ENCODE measurements around the gene TMEFF1.

TMEFF1 gene

GRCh38 chr9:100447041-100447440 lies 25.9 kb upstream of the TMEFF1 start:
- no peak for DNase-seq (ENCODE audit: low read depth in 3 of 3)

DNA sequence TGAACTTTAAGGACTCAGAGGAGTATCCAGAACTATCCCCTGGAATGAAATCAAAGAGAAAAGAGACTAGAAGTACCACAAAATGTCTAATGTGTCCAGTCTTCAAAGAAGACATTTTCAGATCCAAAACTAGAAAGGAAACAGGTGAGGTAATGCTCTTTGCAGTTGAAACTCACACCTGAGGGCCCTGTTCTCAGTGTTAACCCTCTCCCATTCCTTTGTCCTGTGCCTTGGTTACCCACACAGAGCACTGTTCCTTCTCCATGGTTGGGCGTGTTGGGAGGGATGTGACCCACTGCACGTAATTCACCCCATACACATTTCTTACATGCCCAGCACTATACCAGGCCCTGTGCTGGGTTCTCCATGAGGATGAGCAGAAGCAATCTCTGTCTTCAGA lies 24.7 kb upstream of the TMEFF1 start:
- no peak for DNase-seq (ENCODE audit: low read depth in 3 of 3)

GRCh38 chr9:100449420-100449819 lies 23.5 kb upstream of the TMEFF1 start:
- no peak for DNase-seq (ENCODE audit: low read depth in 3 of 3)

DNA sequence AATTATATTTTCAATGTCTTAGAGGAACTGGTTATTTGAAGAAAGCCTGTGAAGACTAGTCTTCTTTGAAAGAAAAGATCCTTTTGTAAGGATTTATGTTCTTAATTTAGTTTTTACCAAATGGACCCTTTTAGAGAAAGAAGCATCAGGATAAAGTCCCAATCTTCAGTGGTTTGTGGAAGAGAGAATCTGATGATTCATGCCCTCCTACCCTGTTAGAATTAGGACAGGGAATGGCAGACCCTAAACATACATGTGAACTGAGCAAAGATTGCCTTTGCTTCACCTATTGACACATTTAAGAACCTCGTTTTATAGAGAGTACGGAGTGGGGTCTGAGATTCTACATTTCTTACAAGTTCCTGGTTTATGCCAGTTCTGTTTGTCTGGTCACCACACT lies 20.1 kb upstream of the TMEFF1 start:
- DNase-seq (ENCODE audit: low read depth in 3 of 3) = no peak

DNA sequence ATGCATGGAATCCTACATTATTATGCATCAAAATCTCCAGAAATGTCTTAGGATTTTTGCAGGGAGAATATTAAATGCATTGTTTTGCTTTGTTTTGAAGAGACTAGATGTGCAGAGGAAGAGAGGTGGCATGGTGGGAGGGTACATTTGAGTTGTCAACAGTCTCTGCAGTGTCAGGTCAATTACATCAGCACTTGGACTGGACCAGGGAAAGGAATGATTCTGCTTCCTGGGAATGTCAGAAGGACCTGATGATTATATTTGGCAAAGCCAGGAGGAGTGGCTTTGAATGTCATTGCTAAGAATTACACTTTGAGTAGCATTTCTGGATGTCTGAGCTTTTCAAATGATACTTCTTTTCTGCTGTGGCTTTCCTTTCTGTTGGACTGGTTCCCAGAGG lies 17.5 kb upstream of the TMEFF1 start:
- DNase-seq (ENCODE audit: low read depth in 3 of 3) = no peak

DNA sequence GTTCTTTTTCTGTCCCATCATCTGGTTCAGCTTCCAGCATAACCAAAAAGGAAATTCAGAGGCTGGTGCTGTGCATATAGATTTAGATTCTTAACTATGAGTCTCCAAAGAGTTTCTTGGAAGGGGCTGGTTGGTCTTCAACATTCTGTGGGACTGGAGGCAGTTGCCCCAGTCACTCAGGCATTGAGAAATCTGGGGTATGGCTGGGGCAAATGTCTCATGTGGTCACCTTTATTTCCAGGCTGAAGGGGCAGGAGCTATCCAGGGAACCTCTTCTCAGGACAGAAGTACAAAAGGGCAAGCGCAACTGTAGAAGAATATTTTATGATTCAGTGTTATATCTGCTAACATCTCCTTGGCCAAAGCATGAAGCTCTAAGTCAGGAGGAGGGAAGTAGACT lies 15.4 kb upstream of the TMEFF1 start:
- DNase-seq (ENCODE audit: low read depth in 3 of 3) = no peak

DNA sequence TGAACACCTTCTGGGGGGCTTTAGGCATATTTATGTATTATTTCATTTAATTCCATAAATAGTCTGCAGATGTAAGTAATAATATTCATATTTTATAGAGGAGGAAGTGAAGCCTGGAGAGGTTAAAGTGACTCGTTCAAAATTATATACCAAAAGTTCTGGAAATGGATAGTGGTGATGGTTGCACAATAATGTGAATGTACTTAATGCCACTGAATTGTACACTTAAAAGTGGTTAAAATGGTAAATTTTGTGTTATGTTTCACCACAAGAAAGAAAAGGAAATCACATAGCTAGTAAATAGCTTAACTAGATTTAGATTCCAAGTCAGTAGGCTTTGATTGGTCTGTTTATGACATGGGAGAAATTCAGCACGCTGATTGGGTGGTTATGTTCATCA lies 13.0 kb upstream of the TMEFF1 start:
- DNase-seq (ENCODE audit: low read depth in 3 of 3) = no peak

DNA sequence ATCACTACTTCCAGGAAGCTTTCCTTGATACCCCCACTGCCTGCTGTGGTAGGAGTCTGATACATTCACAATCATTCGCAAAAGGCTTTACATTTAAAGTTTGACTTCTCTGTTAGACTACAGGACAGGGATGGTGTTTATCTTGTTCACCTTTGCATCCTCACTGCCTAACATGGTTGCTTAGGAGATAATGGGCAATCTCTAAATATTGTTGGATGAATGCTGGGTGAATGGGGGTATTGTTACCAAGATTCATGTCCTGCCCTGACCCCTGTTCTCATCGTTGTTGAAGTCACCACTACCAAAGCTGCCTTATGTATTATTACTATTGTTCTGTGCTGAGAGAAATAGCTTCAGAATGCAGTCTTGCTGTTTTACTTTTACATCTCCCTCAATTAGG lies 7.7 kb upstream of the TMEFF1 start:
- no peak for DNase-seq (ENCODE audit: low read depth in 3 of 3)

DNA sequence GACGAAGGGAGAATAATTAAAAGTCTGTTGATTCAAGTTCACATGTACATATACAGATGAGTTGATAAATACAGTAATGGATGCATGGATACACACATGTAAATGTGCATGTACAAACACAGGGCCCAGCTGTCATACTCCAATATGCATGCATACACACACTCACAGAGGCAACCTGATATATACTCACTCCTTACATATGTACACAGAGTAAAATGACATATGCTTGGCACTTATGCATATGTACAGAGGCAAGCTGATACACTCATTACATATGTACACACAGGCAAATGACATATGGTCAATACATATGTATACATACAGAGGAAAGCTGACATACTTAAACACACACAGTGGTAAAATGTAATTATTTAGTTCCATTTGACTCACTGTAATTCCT lies 7.2 kb upstream of the TMEFF1 start:
- DNase-seq (ENCODE audit: low read depth in 3 of 3) = no peak

DNA sequence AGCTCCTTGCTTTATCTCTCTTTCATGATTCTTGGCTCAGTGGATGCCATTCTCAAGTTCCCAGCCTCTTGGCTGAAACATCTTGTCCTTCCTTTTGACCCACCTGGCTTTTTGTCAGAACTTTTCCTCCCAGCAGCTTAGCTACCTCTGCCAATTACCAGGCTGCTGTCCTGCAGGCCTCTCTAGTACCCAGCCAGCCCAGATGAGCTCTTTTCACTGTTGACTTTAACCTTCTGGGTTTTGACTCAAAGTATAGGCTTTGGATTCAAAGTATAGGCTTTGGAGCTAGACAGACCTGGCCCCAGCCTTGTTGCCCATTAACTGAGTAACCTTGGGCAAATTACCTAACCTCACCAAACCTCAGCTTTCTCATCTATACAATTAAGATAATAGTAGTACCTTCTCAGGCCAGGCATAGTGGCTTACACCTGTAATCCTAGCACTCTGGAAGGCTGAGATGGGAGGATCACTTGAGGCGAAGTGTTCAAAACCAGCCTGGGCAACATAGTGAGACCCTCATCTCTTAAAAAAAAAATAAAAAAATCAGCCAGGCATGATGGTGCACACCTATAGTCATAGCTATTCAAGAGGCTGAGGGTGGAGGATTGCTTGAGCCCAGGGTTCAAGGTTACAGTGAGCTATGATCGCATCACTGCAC lies 6.6 kb upstream of the TMEFF1 start:
- DNase-seq (ENCODE audit: low read depth in 3 of 3) = no peak

DNA sequence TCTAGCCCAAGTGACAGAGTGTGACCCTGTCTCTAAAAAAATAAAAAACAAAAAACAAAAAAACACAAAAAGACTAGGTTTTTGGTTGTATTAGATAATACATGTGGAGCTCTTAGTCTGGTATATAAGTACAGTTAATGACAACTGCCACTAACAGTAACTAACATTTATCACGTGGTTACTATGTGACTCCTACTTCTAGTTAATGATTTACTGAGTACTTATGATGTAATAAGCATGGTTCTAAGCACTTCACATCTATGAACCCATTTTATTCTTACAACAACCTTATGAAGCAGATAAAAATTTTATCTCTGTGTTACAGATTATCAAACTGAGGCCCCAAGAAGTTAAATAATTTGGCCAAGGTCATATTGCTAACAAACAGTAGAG lies 6.1 kb upstream of the TMEFF1 start:
- DNase-seq (ENCODE audit: low read depth in 3 of 3) = no peak

DNA sequence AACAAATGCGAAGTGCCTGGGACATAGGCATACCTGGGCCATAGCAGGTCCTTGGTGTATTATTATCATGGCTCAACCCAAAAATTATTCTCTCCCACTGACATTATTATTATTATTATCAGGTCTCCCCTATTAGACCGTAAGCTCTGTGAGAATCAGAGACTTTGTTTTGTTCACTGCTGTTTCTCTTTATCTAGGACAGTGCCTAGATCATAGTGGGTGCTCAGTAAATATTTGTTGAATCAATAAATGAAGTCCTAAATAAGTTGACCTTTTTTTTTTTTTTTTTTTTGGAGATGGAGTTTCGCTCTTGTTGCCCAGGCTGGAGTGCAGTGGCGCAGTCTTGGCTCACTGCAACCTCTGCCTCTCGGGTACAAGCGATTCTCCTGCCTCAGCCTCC lies 4.9 kb upstream of the TMEFF1 start:
- DNase-seq (ENCODE audit: low read depth in 3 of 3) = no peak

DNA sequence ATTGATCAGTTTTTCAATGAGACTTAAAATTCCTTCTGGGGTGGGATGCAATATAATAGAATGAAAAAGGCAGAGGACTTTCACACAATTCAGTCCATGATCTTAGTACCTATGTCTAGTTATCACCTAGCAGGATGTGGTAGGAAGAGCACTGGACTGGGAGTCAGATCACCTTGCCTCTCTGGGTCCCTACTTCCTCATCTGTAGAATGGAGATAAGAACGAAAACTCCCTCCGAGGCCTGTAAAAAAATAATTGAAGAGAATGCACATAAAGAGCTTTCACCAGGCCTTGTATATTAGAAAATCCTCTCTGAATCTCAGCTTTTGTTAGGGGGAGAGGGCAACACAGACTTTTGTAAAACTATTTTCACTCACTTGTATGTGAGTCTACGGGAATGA lies 681 bp upstream of the TMEFF1 start:
- no peak for DNase-seq (ENCODE audit: low read depth in 3 of 3)

DNA sequence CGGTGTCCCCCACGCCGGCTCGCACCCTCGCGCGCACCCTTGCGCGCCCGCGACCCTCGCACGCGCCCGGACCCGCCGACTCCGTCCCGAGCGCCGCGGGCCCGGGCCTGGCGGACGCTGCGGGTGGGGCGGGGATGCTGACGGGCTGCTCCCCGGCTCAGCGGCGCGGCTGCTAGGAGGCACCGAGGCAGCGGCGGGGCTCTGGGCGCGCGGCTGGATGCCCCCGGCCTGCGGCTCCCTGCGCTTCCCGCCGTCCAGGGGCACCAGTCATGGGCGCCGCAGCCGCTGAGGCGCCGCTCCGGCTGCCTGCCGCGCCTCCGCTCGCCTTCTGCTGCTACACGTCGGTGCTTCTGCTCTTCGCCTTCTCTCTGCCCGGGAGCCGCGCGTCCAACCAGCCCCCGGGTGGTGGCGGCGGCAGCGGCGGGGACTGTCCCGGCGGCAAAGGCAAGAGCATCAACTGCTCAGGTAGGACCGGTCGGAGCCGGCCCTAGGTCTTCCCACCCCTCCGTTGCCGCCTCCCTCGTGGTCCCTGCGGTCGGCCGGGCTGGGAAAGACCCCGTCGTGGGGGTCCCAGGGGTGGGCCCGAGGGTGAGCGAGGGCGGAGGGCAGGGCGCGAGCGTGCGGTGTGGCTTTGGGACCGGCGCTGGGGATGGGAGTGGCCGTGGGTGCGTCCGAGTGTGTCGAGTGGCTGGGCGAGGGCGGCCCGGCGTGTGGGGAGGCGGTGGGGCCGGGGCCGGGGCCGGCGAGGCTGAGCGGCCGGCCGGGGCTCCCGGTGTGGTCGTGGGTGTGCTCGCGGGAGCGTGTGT lies 530 bp downstream of the TMEFF1 start:
- DNase-seq (ENCODE audit: low read depth in 3 of 3) = no peak

- no peak for DNase-seq (ENCODE audit: low read depth in 3 of 3)
These were observed 1.4 kb downstream of the TMEFF1 start for GRCh38 chr9:100474082-100474923.

GRCh38 chr9:100474924-100475276 lies 2.0 kb downstream of the TMEFF1 start:
- DNase-seq (ENCODE audit: low read depth in 3 of 3) = no peak

DNA sequence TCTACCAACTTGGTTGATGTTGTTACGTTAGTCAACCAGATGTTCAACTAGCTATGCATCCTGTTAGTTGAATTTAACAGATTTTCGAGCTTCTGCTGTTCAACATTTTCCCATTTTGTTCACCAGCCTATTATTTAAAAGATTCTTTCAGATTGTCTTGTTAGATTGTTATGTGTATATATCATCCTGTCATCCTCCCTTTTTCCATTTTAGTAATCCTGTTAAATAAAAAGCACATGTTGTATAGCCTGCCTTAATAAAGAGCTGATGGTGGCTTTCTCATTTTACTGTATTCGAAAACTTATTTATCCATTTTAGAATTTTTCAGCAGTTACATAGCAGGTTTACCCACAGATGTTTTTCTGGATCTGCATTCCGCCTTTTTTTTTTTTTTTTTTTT lies 4.3 kb downstream of the TMEFF1 start:
- no peak for DNase-seq (ENCODE audit: low read depth in 3 of 3)

DNA sequence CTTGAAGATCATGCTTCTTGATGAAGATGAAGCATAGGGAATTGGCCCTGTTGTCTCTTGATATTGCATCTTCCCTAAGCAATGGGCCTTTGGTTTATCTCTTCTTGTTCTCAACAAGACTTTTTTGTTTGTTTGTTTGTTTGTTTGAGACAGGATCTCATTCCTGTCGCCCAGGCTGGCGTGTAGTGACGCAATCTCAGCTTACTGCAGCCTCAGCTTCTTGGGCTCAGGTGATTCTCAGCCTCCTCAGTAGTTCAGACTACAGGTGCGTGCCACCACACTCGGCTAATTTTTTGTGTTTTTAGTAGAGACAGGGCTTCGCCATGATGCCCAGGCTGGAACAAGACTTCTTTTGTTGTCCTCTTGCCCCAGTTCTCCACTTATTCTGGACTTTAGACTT lies 5.2 kb downstream of the TMEFF1 start:
- no peak for DNase-seq (ENCODE audit: low read depth in 3 of 3)

GRCh38 chr9:100479820-100480219 lies 6.9 kb downstream of the TMEFF1 start:
- DNase-seq (ENCODE audit: low read depth in 3 of 3) = no peak

DNA sequence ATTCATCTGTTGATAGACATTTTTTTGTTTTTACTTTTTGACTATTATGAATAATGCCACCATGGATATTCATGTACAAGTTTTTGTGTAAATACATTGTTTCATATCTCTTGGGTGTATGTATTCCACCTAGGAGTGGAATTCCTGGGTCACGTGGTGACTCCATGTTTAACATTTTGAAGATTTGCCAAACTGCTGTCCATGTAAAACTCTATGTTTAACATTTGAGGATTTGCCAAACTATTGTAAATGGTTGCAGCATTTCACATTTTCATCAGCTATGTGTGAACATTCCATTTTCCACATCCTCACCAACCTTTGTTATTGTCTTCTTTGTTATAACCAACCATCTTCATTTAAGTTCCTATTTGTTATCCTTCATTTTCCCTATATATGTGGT lies 12.2 kb downstream of the TMEFF1 start:
- DNase-seq (ENCODE audit: low read depth in 3 of 3) = no peak

DNA sequence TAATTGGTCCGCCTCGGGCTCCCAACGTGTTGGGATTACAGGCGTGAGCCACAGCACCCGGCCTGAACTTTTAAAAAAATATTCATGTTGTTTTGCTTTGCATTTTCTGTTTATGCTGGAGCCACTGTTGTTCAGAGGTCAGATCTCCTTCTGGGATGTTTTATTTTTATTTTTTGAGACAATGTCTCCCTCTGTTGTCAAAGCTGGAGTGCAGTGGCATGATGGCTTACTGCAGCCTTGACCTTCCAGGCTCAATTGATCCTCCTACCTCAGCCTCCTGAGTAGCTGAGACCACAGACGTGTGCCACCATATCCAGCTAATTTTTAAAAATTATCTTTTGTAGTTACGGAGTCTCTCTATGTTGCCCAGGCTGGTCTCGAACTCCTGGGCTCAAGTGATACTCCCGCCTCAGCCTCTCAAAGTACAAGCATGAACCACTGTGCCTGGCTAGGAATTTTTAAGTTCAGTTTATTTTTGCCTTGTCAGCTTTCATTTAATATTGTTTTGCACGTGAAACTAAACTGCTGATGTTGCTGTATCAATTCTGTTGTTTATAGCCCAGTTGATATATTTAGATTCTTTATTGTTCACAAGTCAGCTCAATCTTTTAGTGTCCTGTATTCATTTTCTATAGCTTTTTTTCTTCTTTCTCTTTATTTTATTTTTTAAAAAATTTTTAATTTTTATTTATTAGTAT lies 13.7 kb downstream of the TMEFF1 start:
- no peak for DNase-seq (ENCODE audit: low read depth in 3 of 3)

GRCh38 chr9:100488177-100488576 lies 15.2 kb downstream of the TMEFF1 start:
- no peak for DNase-seq (ENCODE audit: low read depth in 3 of 3)
